Stomach (tissue), 4 donors: ENCODE data around the gene UTP14A.

ENCODE experiments used
- CTCF ChIP-seq, 7 experiments: fragments of 450-650 bp in 4 of 7; fragments of 200-600 bp in 3 of 7; sonication (generic) in 3 of 7; IDR thresholded peaks; one replicate each; pipeline ENCODE4 v1.5.1; 2016 to 2019; ENCODE audit warnings: antibody characterized with exemption in 7 of 7, control low read depth in 2 of 7, mild to moderate bottlenecking in 1 of 7
- EP300 ChIP-seq: sonication (generic); formaldehyde crosslinking; IDR thresholded peaks from one replicate; pipeline ENCODE4 v1.6.1; 2017; ENCODE audit warnings: antibody characterized with exemption
- POLR2A ChIP-seq, 4 donors: fragments of 450-650 bp; IDR thresholded peaks; one replicate each; pipeline ENCODE4 v1.6.1; 2016; ENCODE audit warnings: antibody characterized with exemption in 4 of 4, control low read depth in 2 of 4, mild to moderate bottlenecking in 1 of 4, moderate library complexity in 1 of 4
- POLR2AphosphoS5 ChIP-seq, 3 donors: sonication (generic); formaldehyde crosslinking; IDR thresholded peaks; one replicate each; pipeline ENCODE4 v1.6.1; 2016; ENCODE audit warnings: antibody characterized with exemption in 3 of 3

GRCh38 chrX:129957241-129958082 is 51.5 kb downstream of the UTP14A start:
- no peak for TF ChIP-seq POLR2A (IDR thresholded peaks at IDR 0.05)
- no peak for TF ChIP-seq CTCF (IDR thresholded peaks at IDR 0.05)
- TF ChIP-seq EP300: no peak
- peak in 2 of 3 donors; percentile 49 to 53 for TF ChIP-seq POLR2AphosphoS5 (IDR thresholded peaks at IDR 0.05)
